Left cardiac atrium (tissue), 4 donors: ENCODE data around the gene NXPH3. TPM values are rescaled to one million over a fixed set of nuclear protein-coding genes. Genes with fewer than 3 reads are reported as not detected.
"Not testable (repeated sequence)": the region's sequence is repeated elsewhere in the genome, so short reads cannot be mapped to it uniquely, and the experiment has no call there.

ENCODE experiments used
- ATAC-seq, 2 donors: fragments of 200-7000 bp; cut with Tn5 transposase; one replicate each; pipeline ENCODE4 v1.9.1; 2020; ENCODE audit warnings: mild to moderate bottlenecking in 2 of 2, moderate library complexity in 2 of 2
- DNase-seq: peaks from one replicate; pipeline ENCODE4 v3.0.0-alpha.2; 2020
- intact Hi-C, 2 donors: fragments of 100-400 bp; cut with DNase I; formaldehyde crosslinking; loops; one replicate each; pipeline versions ENCODE4 v1.14.1 to v1.15.1; 2022 to 2023
- long read RNA-seq: library from polyadenylated mRNA; unstranded; transcript quantifications from one replicate; pipeline ENCODE4 v2.0.0, GENCODE V29; 2021
- total RNA-seq, 2 donors: library from RNA; stranded (reverse); fragmentation: NEBNext Ultra II Directional; extraction: Animal tissue kit (Norgen Biotek cat#: 25700); gene quantifications; one replicate each; pipeline ENCODE4 v1.2.1, GENCODE V29; 2021
- donor health status: DM: no; HTN: yes; CAD: no.
- donor health status: DM: no; HTN: yes; CAD: no; lungs with severe emphysema.
- donor health status: DM: yes; HTN: yes; CAD: no.
- donor health status: Dilated cardiomyopathy.

NXPH3 gene
- 1 to 10 TPM; 3.6 to 6.5 TPM for total RNA-seq
- long read RNA-seq, full-length matches to known transcripts = 1 of 1 reads
- long read RNA-seq, partial matches to known transcripts = 0 of 1 reads
- long read RNA-seq, other reads (novel, unspliced or antisense) = 0 of 1 reads

- intact Hi-C loops = loop anchor here in 1 of 2 donors (5.0 kb wide), 2 partner anchors 42 to 102 kb away; partner anchors contain the start of gene SPOP
- ATAC-seq (peak; percentile 68 to 72), DNase-seq (peak; percentile 73)
Measured at GRCh38 chr17:49575679-49576087, at the start of gene NXPH3. Gene NXPH3, plus strand, starts transcription at chr17:49575871. Its CDS starts 349 bp downstream, at chr17:49576220.

GRCh38 chr17:49527927-49528651 is 47.6 kb upstream of the NXPH3 start:
- intact Hi-C loops = no loop called here
- ATAC-seq (no peak), DNase-seq (peak; percentile 6)

- DNase-seq = peak; percentile 6
- no peak for ATAC-seq
- intact Hi-C loops = no loop called here
Measured at GRCh38 chr17:49528966-49529365, 46.7 kb upstream of the NXPH3 start.

GRCh38 chr17:49530118-49530517 is 45.6 kb upstream of the NXPH3 start:
- ATAC-seq (no peak), DNase-seq (no peak)
- intact Hi-C loops = no loop called here

- intact Hi-C loops = no loop called here
- ATAC-seq (no peak), DNase-seq (no peak)
Measured at GRCh38 chr17:49543860-49544259, 31.8 kb upstream of the NXPH3 start.

GRCh38 chr17:49545007-49545660 is 30.5 kb upstream of the NXPH3 start:
- DNase-seq (no peak), ATAC-seq (no peak)
- intact Hi-C loops = loop anchor here (5.0 kb wide), 2 partner anchors 108 to 228 kb away; no protein-coding TSS in a partner anchor

- no peak for ATAC-seq
- intact Hi-C loops = loop anchor here (5.0 kb wide), 2 partner anchors 109 to 229 kb away; no protein-coding TSS in a partner anchor
Measured at GRCh38 chr17:49545806-49546545, 29.7 kb upstream of the NXPH3 start.

GRCh38 chr17:49546546-49547535 is 28.8 kb upstream of the NXPH3 start:
- DNase-seq (no peak), ATAC-seq (no peak)
- intact Hi-C loops = loop anchor here (5.0 kb wide), 2 partner anchors 110 to 230 kb away; no protein-coding TSS in a partner anchor

More at GRCh38 chr17:49545806-49546545, 29.7 kb upstream of the NXPH3 start:
- DNase-seq = no peak

GRCh38 chr17:49547566-49547965 is 28.1 kb upstream of the NXPH3 start:
- peak; percentile 58 to 81 for ATAC-seq
- DNase-seq = no peak
- intact Hi-C loops = loop anchor here (5.0 kb wide), 2 partner anchors 110 to 230 kb away; no protein-coding TSS in a partner anchor

- DNase-seq (no peak), ATAC-seq (peak; percentile 62 to 85)
Measured at GRCh38 chr17:49548051-49548505, 27.6 kb upstream of the NXPH3 start.

GRCh38 chr17:49548506-49549310 is 27.0 kb upstream of the NXPH3 start:
- DNase-seq (no peak), ATAC-seq (peak; percentile 51 to 75)
- intact Hi-C loops = loop anchor here (5.0 kb wide), 2 partner anchors 111 to 231 kb away; no protein-coding TSS in a partner anchor

More at GRCh38 chr17:49548051-49548505, 27.6 kb upstream of the NXPH3 start:
- intact Hi-C loops = loop anchor here (5.0 kb wide), 2 partner anchors 111 to 231 kb away; no protein-coding TSS in a partner anchor

GRCh38 chr17:49549311-49549605 is 26.4 kb upstream of the NXPH3 start:
- DNase-seq (no peak), ATAC-seq (no peak)
- intact Hi-C loops = loop anchor here (5.0 kb wide), 2 partner anchors 112 to 232 kb away; no protein-coding TSS in a partner anchor

- no peak for DNase-seq
- ATAC-seq = no peak
- intact Hi-C loops = loop anchor here (5.0 to 10.0 kb wide), 4 partner anchors 113 to 235 kb away; no protein-coding TSS in a partner anchor
Measured at GRCh38 chr17:49549691-49550678, 25.7 kb upstream of the NXPH3 start.

GRCh38 chr17:49550764-49551163 is 24.9 kb upstream of the NXPH3 start:
- intact Hi-C loops = loop anchor here (10.0 kb wide), 2 partner anchors 146 to 236 kb away; no protein-coding TSS in a partner anchor
- not testable (repeated sequence) for DNase-seq, ATAC-seq

GRCh38 chr17:49551221-49552069 is 24.2 kb upstream of the NXPH3 start:
- intact Hi-C loops = loop anchor here (10.0 kb wide), 2 partner anchors 147 to 237 kb away; no protein-coding TSS in a partner anchor
- DNase-seq (no peak), ATAC-seq (no peak)
